Head of caudate nucleus (tissue), 42 donors: ENCODE results near the gene ARMS2.
A peak's percentile ranks its signal among the peaks of the same experiment; 100 is the strongest.

Source experiments
- DNase-seq, 42 donors: peaks; one replicate each; pipeline versions ENCODE4 v3.0.0 to v3.0.0-alpha.2; 2020 to 2021; ENCODE audit warnings: mixed read lengths in 7 of 42
- intact Hi-C: fragments of 100-400 bp; cut with DNase I; formaldehyde crosslinking; loops from one replicate; pipeline ENCODE4 v1.15.0; 2022

The ARMS2 gene

GRCh38 chr10:122465401-122466040 lies 11.1 kb downstream of the ARMS2 start:
- DNase-seq, result peak in 1 of 42 donors; percentile 43
- intact Hi-C loops, result no loop called here

- peak in 1 of 42 donors; percentile 58 for DNase-seq
- intact Hi-C loops, result no loop called here
These were observed 12.5 kb downstream of the ARMS2 start for GRCh38 chr10:122466951-122467381.

- DNase-seq, result peak in 1 of 42 donors; percentile 41
- intact Hi-C loops, result no loop called here
These were observed 13.2 kb downstream of the ARMS2 start for GRCh38 chr10:122467701-122468100.

GRCh38 chr10:122468307-122468925 lies 14.0 kb downstream of the ARMS2 start:
- intact Hi-C loops, result no loop called here
- DNase-seq, result peak in 1 of 42 donors; percentile 41

GRCh38 chr10:122468926-122469781 lies 14.7 kb downstream of the ARMS2 start:
- intact Hi-C loops, result no loop called here

GRCh38 chr10:122469848-122470247 lies 15.4 kb downstream of the ARMS2 start:
- DNase-seq, result no peak
- intact Hi-C loops, result no loop called here

More at GRCh38 chr10:122468926-122469781, 14.7 kb downstream of the ARMS2 start:
- DNase-seq, result peak in 10 of 42 donors; percentile 29 to 78 (median 58)

- DNase-seq, result peak in 1 of 42 donors; percentile 8
- intact Hi-C loops, result no loop called here
These were observed 17.2 kb downstream of the ARMS2 start for GRCh38 chr10:122471531-122472177.

- intact Hi-C loops, result no loop called here
- DNase-seq, result peak in 1 of 42 donors; percentile 4
These were observed 18.7 kb downstream of the ARMS2 start for GRCh38 chr10:122473116-122473515.

GRCh38 chr10:122474131-122474818 lies 19.8 kb downstream of the ARMS2 start:
- DNase-seq, result peak in 9 of 42 donors; percentile 4 to 62 (median 45)
- intact Hi-C loops, result no loop called here

GRCh38 chr10:122475100-122475499 lies 20.6 kb downstream of the ARMS2 start:
- DNase-seq, result peak in 37 of 42 donors; percentile 56 to 87 (median 74)
- intact Hi-C loops, result no loop called here

GRCh38 chr10:122475591-122476332 lies 21.3 kb downstream of the ARMS2 start:
- intact Hi-C loops, result no loop called here
- peak in 10 of 42 donors; percentile 31 to 80 (median 58) for DNase-seq

GRCh38 chr10:122476333-122476695 lies 21.9 kb downstream of the ARMS2 start:
- peak in 4 of 42 donors; percentile 3 to 26 (median 13) for DNase-seq
- intact Hi-C loops, result no loop called here

GRCh38 chr10:122477436-122477835 lies 23.0 kb downstream of the ARMS2 start:
- intact Hi-C loops, result no loop called here
- DNase-seq, result peak in 5 of 42 donors; percentile 3 to 17 (median 9)

- intact Hi-C loops, result no loop called here
- DNase-seq, result peak in 22 of 42 donors; percentile 42 to 84 (median 66)
These were observed 24.5 kb downstream of the ARMS2 start for GRCh38 chr10:122478971-122479370.

- intact Hi-C loops, result no loop called here
- peak in 3 of 42 donors; percentile 19 to 34 (median 27) for DNase-seq
These were observed 25.8 kb downstream of the ARMS2 start for GRCh38 chr10:122480146-122480833.

- DNase-seq, result peak in 3 of 42 donors; percentile 18 to 34 (median 30)
- intact Hi-C loops, result no loop called here
These were observed 27.0 kb downstream of the ARMS2 start for GRCh38 chr10:122481296-122482056.
